Measurements from ENCODE around the gene CCDC188.

Gene CCDC188

GRCh38 chr22:20105456-20106204 lies 45.2 kb downstream of the CCDC188 start:
- ATAC-seq (no peak), DNase-seq (no peak)

- ATAC-seq, result no peak
Measured at GRCh38 chr22:20102203-20102780, 48.6 kb downstream of the CCDC188 start.

GRCh38 chr22:20101638-20102037 lies 49.2 kb downstream of the CCDC188 start:
- DNase-seq (no peak), ATAC-seq (no peak)

More at GRCh38 chr22:20102203-20102780, 48.6 kb downstream of the CCDC188 start:
- DNase-seq, result no peak

- DNase-seq (no peak), ATAC-seq (no peak)
Measured at GRCh38 chr22:20099099-20099711, 51.6 kb downstream of the CCDC188 start.
